ENCODE results near the gene FHL2. TPM values are rescaled to one million over a fixed set of nuclear protein-coding genes. Genes with fewer than 3 reads are reported as not detected.

The FHL2 gene
- total RNA-seq, 1 experiment from 2014 or later: 45.4 TPM

- no peak for TF ChIP-seq CTCF (IDR thresholded peaks at IDR 0.05; ENCODE audit: insufficient read depth in 1 of 2, low read depth in 1 of 2, low read length in 1 of 2, severe bottlenecking in 1 of 2, unreplicated experiment in 1 of 2)
- Mint-ChIP-seq H3K36me3 (ENCODE audit: insufficient read depth, unreplicated experiment) (peaks cover 70% of the 10 kb centered on the region), H3K27ac (ENCODE audit: unreplicated experiment) (no peak overlapping the region), H3K4me1 (ENCODE audit: low read depth, unreplicated experiment) (peaks cover 20% of the 10 kb centered on the region), H3K9me3 (ENCODE audit: unreplicated experiment) (no peaks in the 10 kb centered on the region), H3K4me3 (ENCODE audit: unreplicated experiment) (no peak overlapping the region), H3K27me3 (ENCODE audit: insufficient read depth, unreplicated experiment) (no peaks in the 10 kb centered on the region)
- intact Hi-C loops (cut with micrococcal nuclease; ENCODE audit: unreplicated experiment): no loop called here
- CTCF ChIA-PET: no interaction called here
- POLR2A ChIA-PET: no interaction called here
- no peaks in the 10 kb centered on the region for H3K9me3 ChIP-seq
- no peaks in the 10 kb centered on the region for H3K27me3 ChIP-seq (replicated peaks; ENCODE audit: control insufficient read depth, insufficient read depth, low read length)
- no peak overlapping the region for H3K4me3 ChIP-seq (ENCODE audit: low read depth, low read length)
- no peak for DNase-seq
- no TSS peak for BruUV-seq (replicated peaks)
- H3K4me1 ChIP-seq: peaks cover 26% of the 10 kb centered on the region
- H3K36me3 ChIP-seq (ENCODE audit: control insufficient read depth, insufficient read depth, low read length): no peaks in the 10 kb centered on the region
These were observed 16.7 kb downstream of the FHL2 start for GRCh38 chr2:105382177-105382576.

GRCh38 chr2:105381101-105381668 is 17.7 kb downstream of the FHL2 start:
- Mint-ChIP-seq H3K4me1 (ENCODE audit: low read depth, unreplicated experiment) (peaks cover 27% of the 10 kb centered on the region), H3K9me3 (ENCODE audit: unreplicated experiment) (no peaks in the 10 kb centered on the region), H3K36me3 (ENCODE audit: insufficient read depth, unreplicated experiment) (peaks cover 72% of the 10 kb centered on the region), H3K27ac (ENCODE audit: unreplicated experiment) (no peak overlapping the region), H3K4me3 (ENCODE audit: unreplicated experiment) (no peak overlapping the region), H3K27me3 (ENCODE audit: insufficient read depth, unreplicated experiment) (no peaks in the 10 kb centered on the region)
- Histone ChIP-seq H3K4me3 (ENCODE audit: low read depth, low read length) (no peak overlapping the region), H3K36me3 (ENCODE audit: control insufficient read depth, insufficient read depth, low read length) (no peaks in the 10 kb centered on the region), H3K27me3 (replicated peaks; ENCODE audit: control insufficient read depth, insufficient read depth, low read length) (no peaks in the 10 kb centered on the region), H3K4me1 (peaks cover 34% of the 10 kb centered on the region), H3K9me3 (no peaks in the 10 kb centered on the region)
- ChIA-PET CTCF (no interaction called here), POLR2A (no interaction called here)
- TF ChIP-seq CTCF (IDR thresholded peaks at IDR 0.05; ENCODE audit: insufficient read depth in 1 of 2, low read depth in 1 of 2, low read length in 1 of 2, severe bottlenecking in 1 of 2, unreplicated experiment in 1 of 2): no peak
- intact Hi-C loops (cut with micrococcal nuclease; ENCODE audit: unreplicated experiment): no loop called here
- BruUV-seq (replicated peaks): no TSS peak
- DNase-seq: no peak

GRCh38 chr2:105380432-105381100 is 18.3 kb downstream of the FHL2 start:
- Mint-ChIP-seq H3K9me3 (ENCODE audit: unreplicated experiment) (no peaks in the 10 kb centered on the region), H3K27me3 (ENCODE audit: insufficient read depth, unreplicated experiment) (no peaks in the 10 kb centered on the region), H3K36me3 (ENCODE audit: insufficient read depth, unreplicated experiment) (peaks cover 72% of the 10 kb centered on the region), H3K27ac (ENCODE audit: unreplicated experiment) (peak overlapping the region; percentile 60), H3K4me3 (ENCODE audit: unreplicated experiment) (no peak overlapping the region), H3K4me1 (ENCODE audit: low read depth, unreplicated experiment) (peaks cover 27% of the 10 kb centered on the region)
- Histone ChIP-seq H3K4me3 (ENCODE audit: low read depth, low read length) (no peak overlapping the region), H3K9me3 (no peaks in the 10 kb centered on the region), H3K36me3 (ENCODE audit: control insufficient read depth, insufficient read depth, low read length) (no peaks in the 10 kb centered on the region), H3K27me3 (replicated peaks; ENCODE audit: control insufficient read depth, insufficient read depth, low read length) (no peaks in the 10 kb centered on the region), H3K4me1 (peaks cover 40% of the 10 kb centered on the region)
- no TSS peak for BruUV-seq (replicated peaks)
- ChIA-PET CTCF (no interaction called here), POLR2A (no interaction called here)
- TF ChIP-seq CTCF (IDR thresholded peaks at IDR 0.05; ENCODE audit: insufficient read depth in 1 of 2, low read depth in 1 of 2, low read length in 1 of 2, severe bottlenecking in 1 of 2, unreplicated experiment in 1 of 2): no peak
- DNase-seq: no peak
- intact Hi-C loops (cut with micrococcal nuclease; ENCODE audit: unreplicated experiment): no loop called here

Measured in Caco-2 (cell line).